Dendritic cell treated with granulocyte-macrophage colony-stimulating factor and Interleukin-4, amounts not matched to agents 40 ng/mL and 50 ng/mL, for 4 days (primary cell): ENCODE data around the gene FGFR2.

Source experiments
- H3K27ac Mint-ChIP-seq: one replicate; pipeline ENCODE4 v1.8.0; 2022; ENCODE audit warnings: mild to moderate bottlenecking, mixed read lengths
- H3K27me3 Mint-ChIP-seq: one replicate; pipeline ENCODE4 v1.8.0; 2022; ENCODE audit warnings: mild to moderate bottlenecking, mixed read lengths
- H3K36me3 Mint-ChIP-seq: one replicate; pipeline ENCODE4 v1.8.0; 2022; ENCODE audit warnings: low read depth, mixed read lengths
- H3K4me1 Mint-ChIP-seq: one replicate; pipeline ENCODE4 v1.8.0; 2022; ENCODE audit warnings: low read depth, mixed read lengths
- H3K4me3 Mint-ChIP-seq: one replicate; pipeline ENCODE4 v1.8.0; 2022; ENCODE audit warnings: mild to moderate bottlenecking, moderate library complexity, mixed read lengths
- H3K9me3 Mint-ChIP-seq: one replicate; pipeline ENCODE4 v1.8.0; 2022; ENCODE audit warnings: mixed read lengths
- intact Hi-C: fragments of 100-400 bp; cut with micrococcal nuclease; formaldehyde crosslinking; loops from one replicate; pipeline ENCODE4 v1.15.0; 2022

Gene FGFR2

DNA sequence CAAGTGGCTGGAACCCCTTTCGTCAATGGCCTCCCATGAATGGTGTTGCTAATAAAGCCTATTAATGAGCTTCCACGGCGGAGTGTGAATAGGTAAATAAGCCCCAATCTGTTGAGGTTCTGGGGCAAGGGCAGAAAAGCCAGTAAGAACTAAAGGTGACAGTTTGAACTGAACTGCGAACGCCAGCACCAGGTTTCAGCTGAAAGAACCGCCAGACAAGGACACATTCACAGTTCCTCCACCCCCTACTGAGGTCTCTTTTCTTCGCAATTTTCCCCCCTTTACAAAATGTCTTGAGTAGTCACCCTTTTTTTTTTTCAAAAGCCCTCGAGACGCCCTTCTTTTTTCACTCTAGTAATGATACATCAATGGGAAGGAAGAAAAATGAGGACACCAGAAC, 2.4 kb upstream of the FGFR2 start:
- no peak overlapping the region for H3K4me3 Mint-ChIP-seq
- intact Hi-C loops = no loop called here
- no peaks in the 10 kb centered on the region for H3K4me1 Mint-ChIP-seq
- no peaks in the 10 kb centered on the region for H3K9me3 Mint-ChIP-seq
- H3K27me3 Mint-ChIP-seq = peaks cover 68% of the 10 kb centered on the region
- no peak overlapping the region for H3K27ac Mint-ChIP-seq
- H3K36me3 Mint-ChIP-seq = no peaks in the 10 kb centered on the region

GRCh38 chr10:121599947-121600346, 1.7 kb upstream of the FGFR2 start:
- H3K4me1 Mint-ChIP-seq = no peaks in the 10 kb centered on the region
- H3K4me3 Mint-ChIP-seq = no peak overlapping the region
- peaks cover 69% of the 10 kb centered on the region for H3K27me3 Mint-ChIP-seq
- H3K9me3 Mint-ChIP-seq = no peaks in the 10 kb centered on the region
- H3K27ac Mint-ChIP-seq = no peak overlapping the region
- no peaks in the 10 kb centered on the region for H3K36me3 Mint-ChIP-seq
- intact Hi-C loops = no loop called here

GRCh38 chr10:121597504-121598262, 561 bp downstream of the FGFR2 start:
- H3K27me3 Mint-ChIP-seq = peaks cover 77% of the 10 kb centered on the region
- no peaks in the 10 kb centered on the region for H3K9me3 Mint-ChIP-seq
- H3K27ac Mint-ChIP-seq = no peak overlapping the region
- H3K4me1 Mint-ChIP-seq = no peaks in the 10 kb centered on the region
- H3K4me3 Mint-ChIP-seq = no peak overlapping the region
- intact Hi-C loops = no loop called here
- no peaks in the 10 kb centered on the region for H3K36me3 Mint-ChIP-seq

- peaks cover 70% of the 10 kb centered on the region for H3K27me3 Mint-ChIP-seq
- no peak overlapping the region for H3K4me3 Mint-ChIP-seq
- intact Hi-C loops = no loop called here
- no peaks in the 10 kb centered on the region for H3K36me3 Mint-ChIP-seq
- no peak overlapping the region for H3K27ac Mint-ChIP-seq
- H3K4me1 Mint-ChIP-seq = no peaks in the 10 kb centered on the region
- no peaks in the 10 kb centered on the region for H3K9me3 Mint-ChIP-seq
These were observed 1.3 kb downstream of the FGFR2 start for GRCh38 chr10:121596689-121597503.

- intact Hi-C loops = no loop called here
- H3K9me3 Mint-ChIP-seq = no peaks in the 10 kb centered on the region
- H3K27me3 Mint-ChIP-seq = peaks cover 62% of the 10 kb centered on the region
- H3K4me1 Mint-ChIP-seq = no peaks in the 10 kb centered on the region
- no peaks in the 10 kb centered on the region for H3K36me3 Mint-ChIP-seq
- H3K27ac Mint-ChIP-seq = no peak overlapping the region
- no peak overlapping the region for H3K4me3 Mint-ChIP-seq
These were observed 2.2 kb downstream of the FGFR2 start for GRCh38 chr10:121595806-121596688.

- intact Hi-C loops = no loop called here
- Mint-ChIP-seq H3K27ac (no peak overlapping the region), H3K27me3 (peaks cover 55% of the 10 kb centered on the region), H3K9me3 (no peaks in the 10 kb centered on the region), H3K36me3 (no peaks in the 10 kb centered on the region), H3K4me3 (no peak overlapping the region), H3K4me1 (no peaks in the 10 kb centered on the region)
These were observed 2.9 kb downstream of the FGFR2 start for GRCh38 chr10:121595351-121595805.

DNA sequence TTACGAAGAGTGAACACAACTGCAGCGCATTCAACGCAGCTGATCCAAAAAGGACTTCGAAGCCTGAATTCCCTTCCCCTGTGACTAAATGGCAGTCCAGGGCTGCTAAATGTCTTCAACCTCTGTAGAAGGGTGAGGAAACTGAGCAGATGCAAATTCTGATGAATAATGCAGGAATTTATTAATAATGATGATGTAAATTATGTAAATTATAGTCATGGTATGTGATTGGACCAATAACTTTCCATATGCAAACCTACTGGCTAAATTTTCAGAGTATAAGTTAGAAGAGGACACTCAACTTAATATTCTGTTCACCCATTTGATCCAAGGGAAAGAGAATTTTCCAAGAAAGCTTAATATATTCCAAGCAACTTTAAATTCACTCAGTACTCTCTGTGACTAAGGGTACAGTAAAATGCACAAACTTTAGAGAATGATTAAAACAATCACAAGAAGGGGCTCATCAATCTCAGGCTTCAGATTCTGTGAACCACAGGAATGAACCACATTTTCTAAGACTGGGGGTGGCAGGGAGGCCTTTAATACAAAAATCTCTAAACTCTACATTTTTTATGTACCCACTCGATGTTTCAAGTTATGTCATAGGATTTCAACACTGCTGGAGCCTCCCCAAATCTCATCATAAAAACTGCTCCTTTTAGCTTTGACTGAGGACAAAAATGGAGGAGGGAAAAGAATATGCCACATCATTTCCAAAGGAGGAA, 3.5 kb downstream of the FGFR2 start:
- Mint-ChIP-seq H3K36me3 (no peaks in the 10 kb centered on the region), H3K9me3 (no peaks in the 10 kb centered on the region), H3K27me3 (peaks cover 50% of the 10 kb centered on the region), H3K4me1 (no peaks in the 10 kb centered on the region), H3K27ac (no peak overlapping the region), H3K4me3 (no peak overlapping the region)
- intact Hi-C loops = no loop called here

DNA sequence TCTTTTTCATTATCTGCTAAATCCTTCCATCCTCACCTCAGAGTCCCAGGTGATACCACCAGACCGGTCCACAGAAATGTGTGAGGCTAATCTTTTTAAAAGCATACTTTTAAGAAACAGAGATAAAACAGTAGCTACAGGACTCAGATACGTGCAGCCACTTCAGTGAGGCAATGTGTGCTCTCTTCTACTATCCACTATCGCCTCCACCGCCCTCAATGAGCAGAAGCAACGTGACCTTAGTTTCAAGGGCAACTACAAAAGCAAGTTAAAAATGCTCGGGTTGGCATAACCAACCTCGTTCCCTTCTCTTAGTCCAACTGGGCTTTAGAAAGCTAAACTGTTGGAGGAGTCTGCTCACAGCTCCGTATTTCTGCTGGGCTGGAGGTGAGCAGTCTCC, 4.2 kb downstream of the FGFR2 start:
- peaks cover 46% of the 10 kb centered on the region for H3K27me3 Mint-ChIP-seq
- H3K4me1 Mint-ChIP-seq = no peaks in the 10 kb centered on the region
- intact Hi-C loops = no loop called here
- no peak overlapping the region for H3K4me3 Mint-ChIP-seq
- H3K36me3 Mint-ChIP-seq = no peaks in the 10 kb centered on the region
- H3K9me3 Mint-ChIP-seq = no peaks in the 10 kb centered on the region
- no peak overlapping the region for H3K27ac Mint-ChIP-seq

DNA sequence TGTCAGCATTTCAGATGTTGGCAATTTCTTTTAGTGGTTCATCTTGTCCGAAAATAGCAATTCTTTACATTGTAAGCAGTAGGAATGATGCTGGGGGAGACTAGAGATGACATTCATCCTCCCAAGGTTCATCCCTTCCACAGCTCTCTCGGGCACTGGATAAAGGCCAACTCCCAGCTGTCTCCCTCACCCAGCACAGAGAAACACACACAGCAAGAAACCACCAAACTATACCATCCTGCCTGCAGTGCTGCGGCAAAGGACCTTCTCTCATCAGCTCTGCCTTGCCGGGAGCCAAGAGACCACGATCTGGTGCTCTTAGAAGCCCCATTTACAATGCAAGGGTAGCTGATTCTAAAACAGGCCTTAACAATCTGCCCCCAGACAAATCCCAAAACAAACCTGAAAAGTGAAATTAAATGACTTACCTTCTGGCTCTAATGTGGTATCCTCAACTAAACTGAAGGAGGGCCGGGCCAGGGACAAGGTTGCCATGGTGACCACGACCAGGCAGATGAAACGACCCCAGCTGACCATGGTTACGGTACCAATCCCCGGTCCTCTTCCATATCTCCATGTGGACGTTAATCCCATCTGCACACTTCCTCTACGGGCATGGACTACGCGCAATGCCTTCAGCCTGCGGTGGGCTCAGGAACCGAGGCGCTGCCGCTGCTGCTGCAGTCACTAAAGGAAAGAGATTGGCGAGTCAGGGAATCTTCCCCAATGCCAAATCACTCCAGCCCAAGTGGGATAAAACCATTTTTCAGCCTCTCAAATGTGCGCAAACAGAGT, 4.8 kb downstream of the FGFR2 start:
- no peaks in the 10 kb centered on the region for H3K9me3 Mint-ChIP-seq
- peaks cover 43% of the 10 kb centered on the region for H3K27me3 Mint-ChIP-seq
- no peaks in the 10 kb centered on the region for H3K4me1 Mint-ChIP-seq
- intact Hi-C loops = no loop called here
- no peaks in the 10 kb centered on the region for H3K36me3 Mint-ChIP-seq
- H3K4me3 Mint-ChIP-seq = no peak overlapping the region
- H3K27ac Mint-ChIP-seq = no peak overlapping the region

- peaks cover 38% of the 10 kb centered on the region for H3K27me3 Mint-ChIP-seq
These were observed 5.9 kb downstream of the FGFR2 start for GRCh38 chr10:121592155-121592890.

GRCh38 chr10:121591186-121591585, 7.1 kb downstream of the FGFR2 start:
- Mint-ChIP-seq H3K9me3 (no peaks in the 10 kb centered on the region), H3K4me3 (no peak overlapping the region), H3K36me3 (no peaks in the 10 kb centered on the region), H3K27me3 (peaks cover 27% of the 10 kb centered on the region), H3K27ac (no peak overlapping the region), H3K4me1 (no peaks in the 10 kb centered on the region)
- intact Hi-C loops = no loop called here

More at GRCh38 chr10:121592155-121592890, 5.9 kb downstream of the FGFR2 start:
- H3K4me1 Mint-ChIP-seq = no peaks in the 10 kb centered on the region
- intact Hi-C loops = no loop called here
- no peak overlapping the region for H3K4me3 Mint-ChIP-seq
- no peaks in the 10 kb centered on the region for H3K36me3 Mint-ChIP-seq
- H3K27ac Mint-ChIP-seq = no peak overlapping the region
- no peaks in the 10 kb centered on the region for H3K9me3 Mint-ChIP-seq

GRCh38 chr10:121590772-121591171, 7.5 kb downstream of the FGFR2 start:
- Mint-ChIP-seq H3K9me3 (no peaks in the 10 kb centered on the region), H3K27ac (no peak overlapping the region), H3K27me3 (peaks cover 23% of the 10 kb centered on the region), H3K4me3 (no peak overlapping the region), H3K36me3 (no peaks in the 10 kb centered on the region), H3K4me1 (no peaks in the 10 kb centered on the region)
- intact Hi-C loops = no loop called here
